Testis (tissue), 3 donors: ENCODE measurements around the gene FRAS1. TPM values are rescaled to one million over a fixed set of nuclear protein-coding genes. Genes with fewer than 3 reads are reported as not detected.

ENCODE experiments used
- DNase-seq: peaks from one replicate; pipeline ENCODE4 v3.0.0-alpha.2; 2019
- H3K27ac ChIP-seq, 2 donors: fragments of 200-600 bp; sonication (generic); one replicate each; pipeline ENCODE4 v1.5.1; 2019
- H3K27me3 ChIP-seq: fragments of 200-600 bp; sonication (generic); one replicate; pipeline ENCODE4 v1.5.1; 2019
- H3K36me3 ChIP-seq: fragments of 200-600 bp; sonication (generic); one replicate; pipeline ENCODE4 v1.5.1; 2017; ENCODE audit warnings: low read depth; ENCODE audit errors: missing control alignments
- H3K4me1 ChIP-seq: fragments of 200-600 bp; sonication (generic); one replicate; pipeline ENCODE4 v1.5.1; 2019
- H3K4me3 ChIP-seq, 2 donors: fragments of 200-600 bp; sonication (generic); one replicate each; pipeline ENCODE4 v1.5.1; 2017 to 2019
- H3K9me3 ChIP-seq: fragments of 200-600 bp; sonication (generic); one replicate; pipeline ENCODE4 v1.5.1; 2017
- POLR2A ChIP-seq: fragments of 450-650 bp; IDR thresholded peaks from one replicate; pipeline ENCODE4 v1.6.1; 2017; ENCODE audit warnings: antibody characterized with exemption, mild to moderate bottlenecking, moderate library complexity
- WGBS, 2 donors: methylation state at CpG; one replicate each; pipeline ENCODE4 v1.1.5; 2018; 5-methylcytosine and 5-hydroxymethylcytosine counted together
- intact Hi-C: fragments of 100-400 bp; cut with DNase I; formaldehyde crosslinking; loops from one replicate; pipeline ENCODE4 v1.15.1; 2023; ENCODE audit warnings: low total_unique reads
- polyA plus RNA-seq: library from polyadenylated mRNA; stranded (reverse); fragments of 350-450 nt; fragmentation: Illumina TruSeq; extraction: RNeasy Lipid Tissue Mini Kit (QIAGEN cat#74804); gene quantifications from one replicate; pipeline ENCODE4 v1.2.3, GENCODE V29; 2014; ENCODE audit warnings: low read depth, low replicate concordance; ENCODE audit not compliant: insufficient read depth
- total RNA-seq, 2 donors: library from RNA; depleted of rRNA; stranded (reverse); fragments of >200 nt; gene quantifications; one replicate each; pipeline ENCODE4 v1.2.3, GENCODE V29; 2016
- TF ChIP-seq, protein P1 (sequence below), 3 experiments: fragments of 450-650 bp in 2 of 3; fragments of 200-600 bp in 1 of 3; sonication (generic) in 1 of 3; IDR thresholded peaks; one replicate each; pipeline ENCODE4 v1.5.1; 2016 to 2019; ENCODE audit warnings: antibody characterized with exemption in 3 of 3, mild to moderate bottlenecking in 2 of 3, moderate library complexity in 1 of 3

FRAS1 gene
- total and polyA plus RNA-seq, 3 donors from 2014 or later: 2.2 to 3.7 (median 3.5) TPM

DNA sequence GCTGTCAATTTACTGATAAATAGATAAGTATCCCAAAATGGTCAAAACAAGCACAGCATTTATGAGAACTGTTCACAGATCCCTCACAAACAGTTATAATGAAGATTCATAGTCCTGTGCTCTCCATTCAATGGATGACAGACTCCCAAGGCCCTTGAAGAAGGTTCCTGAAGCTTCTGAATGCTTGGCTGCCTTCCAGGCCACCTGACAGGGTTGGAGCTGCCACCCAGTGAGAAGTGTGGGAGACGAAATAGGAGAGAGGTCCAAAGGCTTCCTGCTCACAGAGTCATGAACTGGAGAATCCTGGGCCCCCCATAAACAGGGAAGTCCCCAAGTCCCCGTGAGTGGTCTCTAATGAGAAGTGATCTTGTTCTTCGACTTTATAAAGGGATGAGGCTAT, 468.4 kb downstream of the FRAS1 start:
- Histone ChIP-seq H3K27ac (no peak overlapping the region), H3K4me3 (no peak overlapping the region), H3K9me3 (no peaks in the 10 kb centered on the region), H3K27me3 (no peaks in the 10 kb centered on the region), H3K4me1 (no peaks in the 10 kb centered on the region), H3K36me3 (no peaks in the 10 kb centered on the region)
- DNase-seq: no peak
- 83 to 88% methylated on average over 3 of the region's 3 CpGs for WGBS, 2 donors
- TF ChIP-seq POLR2A: no peak
- TF ChIP-seq, protein P1, sequence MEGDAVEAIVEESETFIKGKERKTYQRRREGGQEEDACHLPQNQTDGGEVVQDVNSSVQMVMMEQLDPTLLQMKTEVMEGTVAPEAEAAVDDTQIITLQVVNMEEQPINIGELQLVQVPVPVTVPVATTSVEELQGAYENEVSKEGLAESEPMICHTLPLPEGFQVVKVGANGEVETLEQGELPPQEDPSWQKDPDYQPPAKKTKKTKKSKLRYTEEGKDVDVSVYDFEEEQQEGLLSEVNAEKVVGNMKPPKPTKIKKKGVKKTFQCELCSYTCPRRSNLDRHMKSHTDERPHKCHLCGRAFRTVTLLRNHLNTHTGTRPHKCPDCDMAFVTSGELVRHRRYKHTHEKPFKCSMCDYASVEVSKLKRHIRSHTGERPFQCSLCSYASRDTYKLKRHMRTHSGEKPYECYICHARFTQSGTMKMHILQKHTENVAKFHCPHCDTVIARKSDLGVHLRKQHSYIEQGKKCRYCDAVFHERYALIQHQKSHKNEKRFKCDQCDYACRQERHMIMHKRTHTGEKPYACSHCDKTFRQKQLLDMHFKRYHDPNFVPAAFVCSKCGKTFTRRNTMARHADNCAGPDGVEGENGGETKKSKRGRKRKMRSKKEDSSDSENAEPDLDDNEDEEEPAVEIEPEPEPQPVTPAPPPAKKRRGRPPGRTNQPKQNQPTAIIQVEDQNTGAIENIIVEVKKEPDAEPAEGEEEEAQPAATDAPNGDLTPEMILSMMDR (IDR thresholded peaks at IDR 0.05): no peak
- intact Hi-C loops: no loop called here

DNA sequence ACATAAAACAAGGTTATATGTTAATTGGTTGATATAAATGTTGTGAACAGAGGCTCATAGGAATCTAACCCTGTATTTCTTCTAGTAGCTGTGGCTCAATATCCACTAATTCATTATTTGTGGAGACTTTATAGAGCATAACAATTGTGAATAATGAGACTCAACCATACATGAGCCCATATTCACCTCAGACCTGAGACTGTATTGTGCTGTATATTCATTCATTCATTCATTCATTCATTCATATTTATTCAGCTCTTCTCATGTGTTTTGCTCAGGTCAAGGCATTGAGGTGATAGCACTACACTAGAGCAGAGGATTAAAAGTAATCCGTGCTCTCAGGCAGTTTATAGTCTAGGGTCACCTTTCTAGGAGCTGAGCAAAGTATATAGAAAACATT, 470.0 kb downstream of the FRAS1 start:
- no peaks in the 10 kb centered on the region for H3K9me3 ChIP-seq
- H3K36me3 ChIP-seq: no peaks in the 10 kb centered on the region
- TF ChIP-seq, protein P1 (IDR thresholded peaks at IDR 0.05): no peak
- TF ChIP-seq POLR2A: no peak
- WGBS, 2 donors: 95 to 100% methylated on average over 1 of the region's 1 CpG
- no peak overlapping the region for H3K4me3 ChIP-seq
- H3K27ac ChIP-seq: no peak overlapping the region
- DNase-seq: no peak
- no peaks in the 10 kb centered on the region for H3K27me3 ChIP-seq
- H3K4me1 ChIP-seq: no peaks in the 10 kb centered on the region
- intact Hi-C loops: no loop called here

DNA sequence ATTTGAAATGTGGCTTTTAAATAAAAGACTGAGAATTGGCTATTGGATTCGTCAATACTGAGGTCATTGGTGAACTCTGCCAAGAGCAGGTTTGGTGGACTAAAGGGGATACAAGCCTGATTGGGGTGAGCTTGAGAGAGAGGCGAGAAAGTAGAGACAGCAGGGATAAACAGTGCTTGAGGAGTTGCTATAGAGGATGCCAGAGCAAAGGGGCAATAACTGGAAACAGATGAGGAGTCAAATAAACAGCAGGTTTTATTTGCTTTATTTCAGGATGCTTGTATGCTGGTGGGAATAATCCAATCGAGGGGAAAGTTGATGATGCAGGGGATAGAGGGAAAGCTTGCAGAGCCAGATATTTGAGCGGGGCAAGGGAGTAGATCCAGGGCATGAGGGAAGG, 470.4 kb downstream of the FRAS1 start:
- H3K27ac ChIP-seq: no peak overlapping the region
- WGBS, 2 donors: 82 to 94% methylated on average over 4 of the region's 4 CpGs
- H3K4me3 ChIP-seq: no peak overlapping the region
- no peak for DNase-seq
- H3K4me1 ChIP-seq: no peaks in the 10 kb centered on the region
- no peaks in the 10 kb centered on the region for H3K9me3 ChIP-seq
- TF ChIP-seq POLR2A: no peak
- TF ChIP-seq, protein P1 (IDR thresholded peaks at IDR 0.05): no peak
- intact Hi-C loops: no loop called here
- H3K27me3 ChIP-seq: no peaks in the 10 kb centered on the region
- H3K36me3 ChIP-seq: no peaks in the 10 kb centered on the region

DNA sequence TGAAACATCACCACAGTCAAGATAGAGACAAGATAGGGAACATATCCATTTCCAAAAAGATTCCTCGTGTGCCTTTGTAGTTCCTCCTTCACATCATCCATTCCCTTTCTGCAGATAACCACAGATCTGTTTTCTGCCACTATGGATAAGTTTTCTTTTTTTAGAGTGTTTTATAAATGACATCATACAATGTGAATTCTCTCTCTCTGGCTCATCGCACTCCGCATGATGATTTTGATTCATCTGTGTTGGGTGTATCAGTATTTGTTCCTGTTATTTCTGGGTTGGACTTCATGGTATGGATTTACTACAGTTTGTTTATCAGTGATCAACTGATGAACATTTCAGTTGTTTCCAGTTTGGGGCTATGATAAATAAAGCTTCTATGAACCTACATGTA, 471.2 kb downstream of the FRAS1 start:
- Histone ChIP-seq H3K27ac (no peak overlapping the region), H3K27me3 (no peaks in the 10 kb centered on the region), H3K36me3 (no peaks in the 10 kb centered on the region), H3K9me3 (no peaks in the 10 kb centered on the region), H3K4me3 (no peak overlapping the region), H3K4me1 (no peaks in the 10 kb centered on the region)
- no peak for DNase-seq
- intact Hi-C loops: no loop called here
- TF ChIP-seq POLR2A: no peak
- TF ChIP-seq, protein P1 (IDR thresholded peaks at IDR 0.05): no peak
- WGBS, 2 donors: 60 to 75% methylated on average over 3 of the region's 3 CpGs

DNA sequence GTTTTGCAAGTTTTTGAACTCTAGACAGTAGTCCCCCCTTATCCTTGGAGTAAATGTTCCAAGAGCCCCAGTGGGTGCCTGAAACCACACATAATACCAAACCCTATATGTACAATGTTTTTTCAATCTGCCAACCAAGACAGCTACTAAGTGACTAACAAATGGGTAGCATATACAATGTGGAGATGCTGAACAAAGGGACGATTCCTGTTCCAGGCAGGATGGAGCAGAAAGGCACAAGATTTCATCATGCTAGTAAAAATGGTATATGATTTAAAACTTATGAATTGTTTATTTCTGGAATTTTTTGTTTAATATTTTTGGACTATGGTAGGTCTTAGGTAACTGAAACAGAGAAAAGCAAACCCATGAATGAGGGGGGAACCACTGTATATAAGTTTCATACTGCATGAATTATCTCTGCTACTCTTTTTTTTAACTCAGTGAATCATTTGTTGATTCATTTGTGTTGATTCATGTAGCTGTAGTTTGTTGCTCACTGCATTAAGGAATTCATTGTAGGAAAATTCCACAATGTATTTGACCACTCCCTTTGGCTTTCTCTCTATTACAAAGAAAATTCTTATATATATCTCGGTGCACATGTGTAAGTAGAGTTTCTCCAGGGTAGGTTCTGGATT, 472.6 kb downstream of the FRAS1 start:
- no peak for DNase-seq
- Histone ChIP-seq H3K4me3 (no peak overlapping the region), H3K36me3 (no peaks in the 10 kb centered on the region), H3K27me3 (no peaks in the 10 kb centered on the region), H3K4me1 (no peaks in the 10 kb centered on the region), H3K27ac (no peak overlapping the region), H3K9me3 (no peaks in the 10 kb centered on the region)
- intact Hi-C loops: no loop called here
- TF ChIP-seq POLR2A: no peak
- TF ChIP-seq, protein P1 (IDR thresholded peaks at IDR 0.05): no peak
- 89 to 95% methylated on average over 2 of the region's 2 CpGs for WGBS, 2 donors
